GM12892 (cell line): ENCODE measurements around the gene AP2B1.

Source experiments
- POLR2AphosphoS5 ChIP-seq: IDR thresholded peaks from 2 replicates; pipeline ENCODE4 v1.6.1; 2011; ENCODE audit warnings: low read depth, low read length, control low read depth
- TAF1 ChIP-seq: IDR thresholded peaks from 2 replicates; pipeline ENCODE4 v1.6.1; 2011; ENCODE audit warnings: low read depth, mild to moderate bottlenecking, control low read depth, low read length, borderline replicate concordance

GRCh38 chr17:35768797-35769196 lies 181.7 kb downstream of the AP2B1 start:
- TF ChIP-seq POLR2AphosphoS5, result no peak
- no peak for TF ChIP-seq TAF1
